ENCODE data around the gene PDK2.

Gene PDK2

GRCh38 chr17:50080096-50080480 is 15.1 kb upstream of the PDK2 start:
- no peak for DNase-seq

- no peak for DNase-seq
Observed at GRCh38 chr17:50080827-50081226, 14.3 kb upstream of the PDK2 start.

GRCh38 chr17:50081757-50082156 is 13.4 kb upstream of the PDK2 start:
- no peak for DNase-seq

GRCh38 chr17:50087246-50087911 is 7.8 kb upstream of the PDK2 start:
- DNase-seq, result peak; percentile 77

GRCh38 chr17:50087912-50088405 is 7.2 kb upstream of the PDK2 start:
- DNase-seq, result no peak

- DNase-seq, result no peak
Observed at GRCh38 chr17:50088952-50089825, 6.0 kb upstream of the PDK2 start.

GRCh38 chr17:50090071-50090470 is 5.1 kb upstream of the PDK2 start:
- no peak for DNase-seq

- DNase-seq, result no peak
Observed at GRCh38 chr17:50090971-50091917, 3.9 kb upstream of the PDK2 start.

- DNase-seq, result no peak
Observed at GRCh38 chr17:50091918-50092285, 3.2 kb upstream of the PDK2 start.

- DNase-seq, result no peak
Observed at GRCh38 chr17:50093246-50093645, 1.9 kb upstream of the PDK2 start.

GRCh38 chr17:50093807-50094206 is 1.3 kb upstream of the PDK2 start:
- DNase-seq, result no peak

GRCh38 chr17:50094243-50094752 is 853 bp upstream of the PDK2 start:
- DNase-seq, result peak; percentile 86

GRCh38 chr17:50095626-50096037 is 481 bp downstream of the PDK2 start:
- no peak for DNase-seq

- no peak for DNase-seq
Observed at GRCh38 chr17:50096092-50096491, 941 bp downstream of the PDK2 start.

- no peak for DNase-seq
Observed at GRCh38 chr17:50096758-50097157, 1.6 kb downstream of the PDK2 start.

- DNase-seq, result no peak
Observed at GRCh38 chr17:50097455-50097854, 2.3 kb downstream of the PDK2 start.

- no peak for DNase-seq
Observed at GRCh38 chr17:50097926-50098325, 2.8 kb downstream of the PDK2 start.

GRCh38 chr17:50098583-50098982 is 3.4 kb downstream of the PDK2 start:
- no peak for DNase-seq

GRCh38 chr17:50099003-50099402 is 3.9 kb downstream of the PDK2 start:
- DNase-seq, result no peak

- no peak for DNase-seq
Observed at GRCh38 chr17:50100480-50100883, 5.3 kb downstream of the PDK2 start.

- DNase-seq, result peak; percentile 21
Observed at GRCh38 chr17:50100921-50101345, 5.8 kb downstream of the PDK2 start.

- peak; percentile 57 for DNase-seq
Observed at GRCh38 chr17:50101346-50102163, 6.4 kb downstream of the PDK2 start.

Data from fibroblast of skin of scalp (primary cell).